Stimulated activated CD8-positive, alpha-beta memory T cell treated with anti-CD3 and anti-CD28 coated beads, Interleukin-15, amount 100 ng/mL, for 48 hours (primary cell): ENCODE measurements around the gene BRSK2.

Experiments
- DNase-seq, 2 donors: peaks; one replicate each; pipeline ENCODE4 v3.0.0-alpha.2; 2020; ENCODE audit warnings: low read depth in 2 of 2

Gene BRSK2

GRCh38 chr11:1437500-1437899, 47.8 kb downstream of the BRSK2 start:
- no peak for DNase-seq

- DNase-seq = no peak
These were observed 48.7 kb downstream of the BRSK2 start for GRCh38 chr11:1438261-1438966.

- DNase-seq = no peak
These were observed 49.2 kb downstream of the BRSK2 start for GRCh38 chr11:1438967-1439330.

GRCh38 chr11:1439341-1439740, 49.6 kb downstream of the BRSK2 start:
- no peak for DNase-seq

GRCh38 chr11:1440066-1440465, 50.3 kb downstream of the BRSK2 start:
- DNase-seq = no peak

GRCh38 chr11:1440496-1440895, 50.8 kb downstream of the BRSK2 start:
- DNase-seq = no peak

GRCh38 chr11:1442163-1442562, 52.4 kb downstream of the BRSK2 start:
- no peak for DNase-seq

- no peak for DNase-seq
These were observed 53.2 kb downstream of the BRSK2 start for GRCh38 chr11:1442807-1443366.

- no peak for DNase-seq
These were observed 54.0 kb downstream of the BRSK2 start for GRCh38 chr11:1443737-1444136.

GRCh38 chr11:1444321-1444720, 54.6 kb downstream of the BRSK2 start:
- no peak for DNase-seq

- DNase-seq = no peak
These were observed 55.2 kb downstream of the BRSK2 start for GRCh38 chr11:1444823-1445422.

- DNase-seq = no peak
These were observed 56.2 kb downstream of the BRSK2 start for GRCh38 chr11:1445741-1446445.

GRCh38 chr11:1446623-1447022, 56.9 kb downstream of the BRSK2 start:
- no peak for DNase-seq

- no peak for DNase-seq
These were observed 58.4 kb downstream of the BRSK2 start for GRCh38 chr11:1447845-1448825.

GRCh38 chr11:1448882-1449281, 59.1 kb downstream of the BRSK2 start:
- no peak for DNase-seq

GRCh38 chr11:1449490-1450243, 59.9 kb downstream of the BRSK2 start:
- no peak for DNase-seq

- no peak for DNase-seq
These were observed 60.7 kb downstream of the BRSK2 start for GRCh38 chr11:1450344-1450875.

GRCh38 chr11:1450949-1451710, 61.4 kb downstream of the BRSK2 start:
- DNase-seq = no peak

- no peak for DNase-seq
These were observed 62.2 kb downstream of the BRSK2 start for GRCh38 chr11:1451781-1452470.
